ENCODE measurements around the gene GNA14.
"Not testable (repeated sequence)": the region's sequence is repeated elsewhere in the genome, so short reads cannot be mapped to it uniquely, and the experiment has no call there.

The GNA14 gene

GRCh38 chr9:77640741-77641580, 7.2 kb downstream of the GNA14 start:
- DNase-seq, result no peak

GRCh38 chr9:77632652-77633051, 15.5 kb downstream of the GNA14 start:
- DNase-seq, result no peak

GRCh38 chr9:77628864-77629263, 19.3 kb downstream of the GNA14 start:
- DNase-seq, result not testable (repeated sequence)

- DNase-seq, result no peak
Observed at GRCh38 chr9:77616191-77616590, 31.9 kb downstream of the GNA14 start.

- DNase-seq, result no peak
Observed at GRCh38 chr9:77614645-77615044, 33.5 kb downstream of the GNA14 start.

GRCh38 chr9:77606526-77606925, 41.6 kb downstream of the GNA14 start:
- no peak for DNase-seq

GRCh38 chr9:77605449-77606220, 42.5 kb downstream of the GNA14 start:
- no peak for DNase-seq

- no peak for DNase-seq
Observed at GRCh38 chr9:77604316-77604715, 43.8 kb downstream of the GNA14 start.

- no peak for DNase-seq
Observed at GRCh38 chr9:77602852-77603251, 45.3 kb downstream of the GNA14 start.

- no peak for DNase-seq
Observed at GRCh38 chr9:77601476-77602099, 46.5 kb downstream of the GNA14 start.

GRCh38 chr9:77600810-77601209, 47.3 kb downstream of the GNA14 start:
- no peak for DNase-seq

- DNase-seq, result no peak
Observed at GRCh38 chr9:77599492-77599891, 48.6 kb downstream of the GNA14 start.

GRCh38 chr9:77598991-77599390, 49.1 kb downstream of the GNA14 start:
- DNase-seq, result no peak

- no peak for DNase-seq
Observed at GRCh38 chr9:77598524-77598923, 49.6 kb downstream of the GNA14 start.

GRCh38 chr9:77597057-77597456, 51.1 kb downstream of the GNA14 start:
- no peak for DNase-seq

GRCh38 chr9:77595426-77596095, 52.6 kb downstream of the GNA14 start:
- peak in 1 of 2 donors; percentile 46 for DNase-seq

GRCh38 chr9:77594963-77595362, 53.2 kb downstream of the GNA14 start:
- no peak for DNase-seq

GRCh38 chr9:77593528-77593927, 54.6 kb downstream of the GNA14 start:
- DNase-seq, result no peak

- no peak for DNase-seq
Observed at GRCh38 chr9:77592476-77592875, 55.6 kb downstream of the GNA14 start.

GRCh38 chr9:77589046-77589795, 58.9 kb downstream of the GNA14 start:
- DNase-seq, result no peak

- DNase-seq, result no peak
Observed at GRCh38 chr9:77588271-77588937, 59.7 kb downstream of the GNA14 start.

GRCh38 chr9:77587851-77588250, 60.3 kb downstream of the GNA14 start:
- DNase-seq, result no peak
